Cardiac muscle cell (in vitro differentiated cells and primary cell): ENCODE measurements around the gene TNNC2. TPM values are rescaled to one million over a fixed set of nuclear protein-coding genes. Genes with fewer than 3 reads are reported as not detected.

Experiments
- DNase-seq, 2 donors: peaks; one replicate each; pipeline versions ENCODE4 v3.0.0 to v3.0.0-alpha.2; 2010 to 2017; ENCODE audit warnings: low read depth in 1 of 2, low spot score in 1 of 2
- H3K27ac ChIP-seq: fragments of 200-600 bp; sonication (generic); 2 replicates; pipeline ENCODE4 v1.5.1; 2016
- H3K27me3 ChIP-seq: fragments of 200-600 bp; sonication (generic); 2 replicates; pipeline ENCODE4 v1.6.0; 2016; ENCODE audit warnings: control low read depth
- H3K36me3 ChIP-seq: fragments of 200-600 bp; sonication (generic); 2 replicates; pipeline ENCODE4 v1.5.1; 2016; ENCODE audit warnings: control low read depth
- H3K4me1 ChIP-seq: fragments of 200-600 bp; sonication (generic); 2 replicates; pipeline ENCODE4 v1.8.1; 2017; ENCODE audit warnings: low read depth, mild to moderate bottlenecking, mixed run types
- H3K4me3 ChIP-seq: fragments of 200-600 bp; sonication (generic); 2 replicates; pipeline ENCODE4 v1.5.1; 2016; ENCODE audit warnings: mild to moderate bottlenecking
- H3K9me3 ChIP-seq: fragments of 200-600 bp; sonication (generic); 2 replicates; pipeline ENCODE4 v1.5.1; 2017; ENCODE audit warnings: low read depth, mild to moderate bottlenecking, control low read depth
- polyA plus RNA-seq: library from polyadenylated mRNA; unstranded; fragments of >200 nt; fragmentation: Nextera tagmentation; extraction: Ambion mirVana; gene quantifications from 2 replicates; pipeline ENCODE4 v1.2.1, GENCODE V29; 2016
- total RNA-seq: library from RNA; depleted of rRNA; stranded (reverse); fragments of >200 nt; gene quantifications from 2 replicates; pipeline ENCODE4 v1.2.3, GENCODE V29; 2016
- TF ChIP-seq, protein P1 (sequence below): IDR thresholded peaks from 2 replicates; pipeline ENCODE4 v1.5.1; 2012; ENCODE audit warnings: low read depth, mild to moderate bottlenecking, low read length

Gene TNNC2
- total and polyA plus RNA-seq, 2 experiments from 2014 or later: 36.0 to 96.3 TPM

DNA sequence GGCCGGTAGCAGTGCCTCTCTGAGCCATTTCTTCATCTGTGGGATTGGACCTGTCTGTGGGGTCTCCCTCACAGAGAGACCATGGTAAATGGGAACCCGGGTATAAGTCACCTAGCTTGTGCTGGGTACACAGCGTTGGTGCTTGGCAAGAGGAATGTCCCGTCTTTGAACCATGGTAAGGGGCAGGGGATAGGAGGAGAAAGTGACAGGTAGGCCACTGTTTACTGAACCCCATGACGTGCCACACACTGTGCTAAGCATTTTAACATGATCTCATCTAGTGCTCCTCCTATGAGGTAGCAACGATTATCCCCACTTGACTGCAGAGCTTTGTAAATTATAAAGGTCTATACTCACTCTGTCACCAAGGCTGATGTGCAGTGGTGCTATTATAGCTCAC is 600 bp upstream of the TNNC2 start:
- no peak for DNase-seq
- TF ChIP-seq, protein P1, sequence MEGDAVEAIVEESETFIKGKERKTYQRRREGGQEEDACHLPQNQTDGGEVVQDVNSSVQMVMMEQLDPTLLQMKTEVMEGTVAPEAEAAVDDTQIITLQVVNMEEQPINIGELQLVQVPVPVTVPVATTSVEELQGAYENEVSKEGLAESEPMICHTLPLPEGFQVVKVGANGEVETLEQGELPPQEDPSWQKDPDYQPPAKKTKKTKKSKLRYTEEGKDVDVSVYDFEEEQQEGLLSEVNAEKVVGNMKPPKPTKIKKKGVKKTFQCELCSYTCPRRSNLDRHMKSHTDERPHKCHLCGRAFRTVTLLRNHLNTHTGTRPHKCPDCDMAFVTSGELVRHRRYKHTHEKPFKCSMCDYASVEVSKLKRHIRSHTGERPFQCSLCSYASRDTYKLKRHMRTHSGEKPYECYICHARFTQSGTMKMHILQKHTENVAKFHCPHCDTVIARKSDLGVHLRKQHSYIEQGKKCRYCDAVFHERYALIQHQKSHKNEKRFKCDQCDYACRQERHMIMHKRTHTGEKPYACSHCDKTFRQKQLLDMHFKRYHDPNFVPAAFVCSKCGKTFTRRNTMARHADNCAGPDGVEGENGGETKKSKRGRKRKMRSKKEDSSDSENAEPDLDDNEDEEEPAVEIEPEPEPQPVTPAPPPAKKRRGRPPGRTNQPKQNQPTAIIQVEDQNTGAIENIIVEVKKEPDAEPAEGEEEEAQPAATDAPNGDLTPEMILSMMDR: no peak
- Histone ChIP-seq H3K9me3 (no peaks in the 10 kb centered on the region), H3K4me3 (no peak overlapping the region), H3K27me3 (no peaks in the 10 kb centered on the region), H3K27ac (peak overlapping the region; percentile 95), H3K4me1 (peaks cover 46% of the 10 kb centered on the region), H3K36me3 (no peaks in the 10 kb centered on the region)

DNA sequence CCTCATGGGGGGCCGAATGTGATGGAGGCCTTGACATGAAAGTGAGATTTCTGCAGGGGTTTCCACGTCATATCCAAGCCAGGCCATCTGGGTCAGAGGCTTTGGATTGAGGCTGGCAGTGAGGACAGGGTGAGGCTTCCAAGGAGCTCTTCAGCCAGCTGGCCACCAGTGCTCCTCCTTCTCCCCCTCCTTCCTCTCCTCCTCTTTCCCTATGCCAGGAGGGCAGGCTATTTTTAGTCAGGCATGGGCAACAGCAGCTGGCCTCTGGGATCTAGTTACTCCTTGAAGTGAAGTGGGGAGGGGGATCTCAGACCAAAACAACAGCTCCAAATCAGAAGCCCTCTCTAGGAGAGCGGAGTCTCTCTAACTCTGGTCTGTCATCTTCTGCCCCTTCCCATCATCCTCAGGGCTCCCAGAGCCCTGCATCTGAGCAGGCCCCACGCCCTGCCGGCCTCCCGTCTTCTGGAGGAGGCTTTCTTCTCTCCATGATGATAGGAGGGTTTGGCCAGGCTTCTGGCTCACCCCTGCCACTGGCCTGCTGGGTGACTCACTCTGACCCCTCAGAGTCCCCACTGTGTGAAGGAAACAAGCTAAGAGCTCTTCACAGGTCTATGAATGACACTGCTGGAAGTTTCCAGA is 612 bp downstream of the TNNC2 start:
- Histone ChIP-seq H3K36me3 (no peaks in the 10 kb centered on the region), H3K4me3 (no peak overlapping the region), H3K27me3 (no peaks in the 10 kb centered on the region), H3K27ac (peak overlapping the region; percentile 95), H3K9me3 (no peaks in the 10 kb centered on the region), H3K4me1 (peaks cover 44% of the 10 kb centered on the region)
- TF ChIP-seq, protein P1: no peak
- peak; percentile 69 to 77 for DNase-seq

DNA sequence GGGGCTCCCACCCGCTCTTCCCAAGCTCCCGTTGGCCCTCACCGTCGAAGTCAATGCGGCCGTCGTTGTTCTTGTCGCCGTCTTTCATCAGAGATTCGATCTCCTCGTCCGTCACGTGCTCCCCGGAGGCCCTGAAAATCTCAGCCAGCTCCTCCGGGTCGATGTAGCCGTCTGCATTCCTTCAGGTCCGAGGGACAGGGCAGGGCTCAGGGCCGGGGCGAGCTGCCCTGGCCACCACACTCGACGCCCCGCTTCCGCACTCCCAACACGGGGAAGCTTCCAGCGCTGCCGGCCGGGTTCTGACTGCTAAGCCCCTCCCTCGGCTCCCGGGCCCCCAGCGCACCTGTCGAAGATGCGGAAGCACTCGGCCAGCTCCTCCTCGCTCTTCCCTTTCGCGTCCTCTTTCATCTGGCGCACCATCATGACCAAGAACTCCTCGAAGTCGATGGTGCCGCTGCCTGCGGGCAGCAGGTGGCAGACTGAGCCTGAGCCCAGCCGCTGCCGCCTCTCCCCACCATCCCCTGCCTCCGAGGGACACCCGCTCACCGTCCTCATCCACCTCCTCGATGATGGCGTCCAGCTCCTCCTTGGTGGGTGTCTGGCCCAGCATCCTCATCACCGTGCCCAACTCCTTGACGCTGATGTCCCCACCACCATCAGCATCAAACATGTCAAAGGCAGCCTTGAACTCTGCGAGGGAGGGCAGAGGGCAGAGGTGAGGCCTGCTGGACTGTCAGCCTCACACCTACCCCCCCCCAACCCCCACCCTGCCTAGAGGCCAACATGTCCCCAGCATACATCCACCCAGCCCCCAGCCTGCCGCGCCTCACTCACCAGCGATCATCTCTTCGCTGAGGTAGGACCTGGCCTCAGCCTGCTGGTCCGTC is 2.9 kb downstream of the TNNC2 start:
- Histone ChIP-seq H3K36me3 (no peaks in the 10 kb centered on the region), H3K9me3 (no peaks in the 10 kb centered on the region), H3K27me3 (no peaks in the 10 kb centered on the region), H3K4me1 (peaks cover 42% of the 10 kb centered on the region), H3K4me3 (no peak overlapping the region), H3K27ac (peak overlapping the region; percentile 95)
- TF ChIP-seq, protein P1: peak; percentile 53
- peak; percentile 52 to 57 for DNase-seq

- peaks cover 30% of the 10 kb centered on the region for H3K4me1 ChIP-seq
Measured at GRCh38 chr20:45822857-45823256, 4.3 kb downstream of the TNNC2 start.

DNA sequence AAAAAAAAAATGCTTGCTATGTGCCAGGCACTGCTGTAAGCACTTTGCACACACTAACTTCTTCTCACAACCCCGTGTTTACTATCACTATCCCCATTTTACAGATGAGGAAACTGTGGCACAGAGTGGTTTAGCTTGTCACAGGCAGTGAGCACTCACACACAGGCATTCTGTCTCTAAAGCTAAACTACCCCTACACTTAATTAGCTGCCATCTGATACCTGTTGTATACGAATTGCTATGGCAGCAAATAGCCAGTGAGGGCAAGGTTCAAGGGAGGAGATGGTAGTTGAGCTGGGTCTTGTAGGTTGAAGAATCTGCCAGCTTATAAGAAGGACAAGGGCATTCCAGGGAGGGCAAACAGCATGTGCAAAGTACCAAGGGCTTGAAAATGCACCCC is 5.2 kb downstream of the TNNC2 start:
- H3K36me3 ChIP-seq: no peaks in the 10 kb centered on the region
- H3K27me3 ChIP-seq: no peaks in the 10 kb centered on the region
- no peak for DNase-seq
- H3K9me3 ChIP-seq: no peaks in the 10 kb centered on the region
- no peak overlapping the region for H3K27ac ChIP-seq
- no peak overlapping the region for H3K4me3 ChIP-seq
- TF ChIP-seq, protein P1: no peak
- H3K4me1 ChIP-seq: peaks cover 21% of the 10 kb centered on the region

More at GRCh38 chr20:45822857-45823256, 4.3 kb downstream of the TNNC2 start:
- H3K9me3 ChIP-seq: no peaks in the 10 kb centered on the region
- H3K4me3 ChIP-seq: no peak overlapping the region
- TF ChIP-seq, protein P1: no peak
- no peak overlapping the region for H3K27ac ChIP-seq
- no peaks in the 10 kb centered on the region for H3K36me3 ChIP-seq
- DNase-seq: no peak
- H3K27me3 ChIP-seq: no peaks in the 10 kb centered on the region
